Inflammatory macrophage treated with lipopolysaccharide for 4 hours (primary cell): ENCODE results near the gene HOXC9.
"Not testable (repeated sequence)": the region's sequence is repeated elsewhere in the genome, so short reads cannot be mapped to it uniquely, and the experiment has no call there.

Experiments used
- DNase-seq: peaks from one replicate; pipeline ENCODE4 v3.0.0-alpha.2; 2020

The HOXC9 gene

GRCh38 chr12:54030442-54030801 lies 30.5 kb downstream of the HOXC9 start:
- no peak for DNase-seq

DNA sequence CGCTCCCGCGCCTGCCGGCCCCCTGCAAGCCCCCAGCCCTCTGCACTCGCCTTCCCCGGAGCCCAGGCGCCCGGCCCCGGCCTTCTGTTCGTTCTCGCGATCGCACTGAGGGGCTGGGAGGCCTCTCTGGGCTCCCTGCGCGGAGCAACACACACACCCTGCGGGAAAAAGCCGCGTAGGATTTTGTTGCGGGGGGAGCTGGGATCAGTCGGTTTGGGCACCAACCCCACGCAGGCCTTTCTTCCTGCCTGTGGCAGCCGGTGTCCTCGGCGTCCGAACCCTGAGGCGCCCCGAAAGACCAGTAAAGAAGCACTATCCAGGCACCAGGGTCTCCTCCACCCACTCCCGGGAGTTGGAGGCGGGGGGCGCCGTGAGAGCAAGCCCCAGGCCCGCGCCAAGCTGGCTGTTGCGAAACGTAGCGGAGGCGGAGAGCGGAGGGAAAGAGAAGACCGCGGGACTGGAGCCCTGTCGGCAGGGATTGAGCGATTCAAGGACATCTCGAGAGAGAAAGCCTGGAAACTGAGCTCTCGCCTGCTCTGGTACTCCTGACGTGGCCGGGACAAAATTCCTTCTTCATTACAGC lies 31.0 kb downstream of the HOXC9 start:
- no peak for DNase-seq

GRCh38 chr12:54031480-54031879 lies 31.5 kb downstream of the HOXC9 start:
- DNase-seq: no peak

GRCh38 chr12:54032086-54032619 lies 32.2 kb downstream of the HOXC9 start:
- no peak for DNase-seq

GRCh38 chr12:54032627-54033100 lies 32.7 kb downstream of the HOXC9 start, which contains the start of gene HOXC5:
TSS of gene HOXC5 (plus strand) at chr12:54033050. CDS start at chr12:54033123, 73 bp downstream.
- DNase-seq: peak; percentile 53

- no peak for DNase-seq
Observed at GRCh38 chr12:54033106-54033979, 33.4 kb downstream of the HOXC9 start.

DNA sequence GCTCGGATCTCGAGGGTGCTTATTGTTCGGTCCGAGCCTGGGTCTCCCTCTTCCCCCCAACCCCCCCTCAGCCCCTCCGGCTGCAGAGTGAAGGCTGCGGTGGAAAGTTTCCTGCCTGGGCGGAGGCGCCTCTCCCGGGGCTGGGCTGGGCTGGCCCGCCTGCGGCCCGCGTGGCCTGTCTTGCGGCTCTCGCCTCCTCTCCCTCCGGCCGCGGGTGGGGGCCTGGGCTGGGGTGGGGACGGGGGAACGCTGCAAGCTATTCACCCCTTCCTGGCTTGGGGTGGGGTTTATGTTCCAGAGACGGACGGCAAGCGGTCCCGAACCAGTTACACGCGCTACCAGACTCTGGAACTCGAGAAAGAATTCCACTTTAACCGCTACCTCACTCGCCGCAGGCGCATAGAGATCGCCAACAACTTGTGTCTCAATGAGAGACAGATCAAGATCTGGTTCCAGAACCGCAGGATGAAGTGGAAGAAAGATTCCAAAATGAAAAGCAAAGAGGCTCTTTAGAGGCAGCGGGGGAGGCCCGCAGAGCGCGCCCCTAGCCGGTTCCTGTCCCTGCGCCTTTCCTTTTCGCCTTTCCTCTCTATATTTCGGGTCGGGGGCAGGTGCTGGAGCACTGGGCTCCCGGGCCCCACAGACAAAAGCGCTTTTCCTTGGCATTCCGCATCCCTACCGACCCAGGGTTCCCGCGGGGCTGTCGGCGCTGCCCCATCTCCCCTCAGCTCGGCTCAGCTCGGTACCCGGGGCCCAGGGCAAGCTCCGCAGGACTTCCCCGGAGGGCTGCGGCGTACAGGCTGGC lies 34.2 kb downstream of the HOXC9 start:
- no peak for DNase-seq

- DNase-seq: no peak
Observed at GRCh38 chr12:54034785-54035310, 34.9 kb downstream of the HOXC9 start.

DNA sequence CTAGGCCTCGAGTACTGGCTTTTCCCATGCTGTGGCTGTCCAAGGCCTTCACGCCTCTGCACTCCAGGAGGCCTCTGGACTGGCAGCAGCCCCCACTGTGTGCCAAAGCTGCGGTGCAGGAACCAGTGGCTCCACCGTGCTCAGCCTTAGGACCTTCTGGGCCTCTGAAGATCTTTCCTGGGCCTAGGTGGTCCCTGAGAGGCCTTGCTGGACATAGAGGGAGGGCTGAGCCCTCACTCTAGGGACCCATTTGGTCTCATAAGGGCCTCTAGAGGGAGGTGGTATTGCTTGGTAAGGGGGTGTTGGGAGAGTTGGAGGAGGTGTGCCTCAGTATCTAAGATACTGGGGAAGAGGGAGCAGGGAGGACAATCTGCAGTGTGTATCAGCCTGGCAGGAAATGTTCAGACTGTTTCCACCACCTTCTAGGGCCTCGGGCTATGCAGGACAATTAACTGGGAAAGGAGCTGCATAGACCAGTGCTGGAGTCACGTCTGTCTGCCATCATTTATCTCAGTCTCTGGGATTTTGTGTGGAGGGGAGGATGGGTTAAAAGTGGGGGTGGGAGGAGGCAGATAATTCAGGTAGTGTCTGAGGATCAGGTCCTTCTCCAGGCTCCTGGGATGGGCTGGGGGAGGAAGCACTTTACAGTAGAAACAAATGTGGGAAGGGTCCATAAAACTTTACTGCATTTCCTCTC lies 35.8 kb downstream of the HOXC9 start:
- no peak for DNase-seq

GRCh38 chr12:54036620-54037359 lies 36.8 kb downstream of the HOXC9 start:
- no peak for DNase-seq

- DNase-seq: no peak
Observed at GRCh38 chr12:54037360-54038283, 37.7 kb downstream of the HOXC9 start.

DNA sequence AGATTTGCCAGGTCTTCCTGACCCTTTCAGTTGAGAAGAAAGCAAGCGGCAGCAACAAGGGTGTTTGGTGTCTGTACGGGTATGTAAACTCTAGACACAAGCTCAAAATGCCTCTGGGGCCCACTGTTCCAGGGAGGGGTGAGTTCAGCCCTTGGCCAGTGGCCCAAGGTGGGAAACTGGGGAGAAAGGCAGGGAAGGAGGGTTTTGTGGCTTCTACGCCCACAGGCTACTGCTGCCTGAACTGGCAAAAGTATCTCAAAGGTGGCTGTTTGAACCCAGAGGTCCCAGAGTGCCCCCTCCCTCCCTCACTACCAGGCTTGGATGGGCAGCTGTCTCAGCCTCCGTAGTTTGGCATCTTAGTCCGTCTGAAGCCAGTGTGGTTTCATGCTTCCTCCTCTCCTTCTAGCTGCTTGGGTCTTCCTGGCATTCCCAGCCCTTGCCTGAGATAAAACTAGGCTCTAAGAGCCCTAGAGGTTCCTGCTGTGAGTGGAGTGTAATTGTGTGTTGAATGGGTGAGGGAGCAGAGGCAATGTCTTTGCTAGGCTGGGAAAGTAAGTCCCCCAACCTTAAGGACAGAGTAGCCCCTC lies 38.4 kb downstream of the HOXC9 start:
- no peak for DNase-seq

GRCh38 chr12:54038871-54039414 lies 39.0 kb downstream of the HOXC9 start:
- no peak for DNase-seq

DNA sequence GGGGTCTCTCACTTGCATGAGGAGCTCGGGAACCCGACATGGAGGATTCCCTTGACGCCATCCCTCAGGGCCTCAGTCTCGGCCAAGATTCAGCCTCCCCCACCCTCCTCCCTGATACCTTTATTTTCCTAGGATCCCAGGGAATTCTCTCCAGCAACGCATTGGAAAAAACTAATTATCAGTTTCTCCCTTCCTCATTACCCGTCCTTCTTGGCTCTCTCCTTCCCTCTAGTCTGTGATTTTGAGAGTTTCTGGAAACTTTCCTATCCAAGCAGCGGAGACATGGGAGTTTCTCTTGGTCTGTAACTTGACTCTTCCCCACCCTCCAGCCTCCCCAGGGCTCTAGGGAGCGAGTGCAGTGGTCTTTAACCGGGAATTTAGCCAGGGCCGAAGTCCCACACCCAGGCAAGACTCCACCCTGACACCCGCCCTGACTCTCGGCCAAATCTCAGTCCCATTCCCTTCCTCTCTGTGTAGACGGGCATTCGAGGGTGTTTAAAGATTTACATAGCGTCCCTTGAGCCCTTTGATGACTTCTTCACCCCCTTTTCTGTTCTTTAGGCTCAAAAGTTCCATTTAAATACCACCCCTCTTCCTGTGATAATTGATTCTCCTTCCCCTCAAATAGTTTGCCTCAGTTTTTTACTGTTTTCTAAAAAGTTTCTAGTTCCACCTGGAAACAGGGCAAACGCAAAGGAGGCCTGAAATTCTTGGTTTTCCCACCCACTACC lies 39.6 kb downstream of the HOXC9 start:
- DNase-seq: no peak

DNA sequence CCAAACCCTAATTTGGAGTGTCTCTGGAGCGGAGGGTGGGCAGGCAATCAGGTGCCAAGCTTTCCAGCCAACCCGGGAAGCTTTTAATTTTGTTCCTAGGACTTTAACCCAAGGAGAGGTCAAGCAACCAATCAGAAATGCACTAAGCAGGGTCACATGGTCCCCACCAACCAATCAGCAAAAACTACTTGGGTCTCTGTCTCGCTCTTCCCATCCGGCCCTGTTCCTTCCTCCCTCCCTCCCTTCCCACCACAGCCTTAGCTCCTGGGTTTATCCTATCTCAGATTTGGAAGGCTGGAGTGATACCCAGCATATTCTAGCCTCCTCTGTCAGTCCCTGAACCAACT lies 40.2 kb downstream of the HOXC9 start:
- no peak for DNase-seq

GRCh38 chr12:54040648-54041047 lies 40.7 kb downstream of the HOXC9 start:
- DNase-seq: no peak

- no peak for DNase-seq
Observed at GRCh38 chr12:54041097-54041690, 41.2 kb downstream of the HOXC9 start.

GRCh38 chr12:54042033-54042432 lies 42.1 kb downstream of the HOXC9 start:
- not testable (repeated sequence) for DNase-seq
